Measurements from ENCODE around the gene DBT. TPM values are rescaled to one million over a fixed set of nuclear protein-coding genes. Genes with fewer than 3 reads are reported as not detected.

DBT gene
- total RNA-seq, 1 experiment from 2014 or later = 14.0 TPM

DNA sequence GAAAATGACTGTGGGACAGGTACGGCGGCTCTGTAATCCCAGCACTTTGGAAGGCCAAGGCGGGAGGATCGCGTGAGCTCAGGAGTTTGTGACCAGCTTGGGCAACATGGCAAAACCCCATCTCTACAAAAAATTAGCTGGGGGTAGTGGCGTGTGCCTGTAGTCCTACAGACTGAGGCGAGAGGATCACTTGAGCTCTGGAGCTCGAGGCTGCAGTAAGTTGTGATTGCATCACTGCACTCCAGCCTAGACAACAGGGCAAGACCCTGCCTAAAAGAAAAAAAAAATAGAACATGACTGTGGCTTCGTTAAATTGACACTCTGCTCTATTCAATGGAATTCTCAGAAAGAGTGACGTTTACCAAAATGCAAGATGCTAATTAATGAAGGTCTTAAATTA lies 3.9 kb upstream of the DBT start:
- POLR2A ChIA-PET = no interaction called here
- no peak overlapping the region for H3K27ac ChIP-seq (ENCODE audit: low read depth, low read length)
- intact Hi-C loops (cut with micrococcal nuclease) = loop anchor here (5.0 kb wide), 1 partner anchor 99 kb away; the partner anchor contains the start of gene CDC14A
- H3K4me3 ChIP-seq (replicated peaks in 1 of 2; ENCODE audit: low read depth in 1 of 2, low read length in 2 of 2) = no peak overlapping the region
- H2AFZ ChIP-seq (ENCODE audit: low read depth, low read length, poor library complexity, severe bottlenecking) = no peak overlapping the region
- no peaks in the 10 kb centered on the region for H3K36me3 ChIP-seq (ENCODE audit: control insufficient read depth in 1 of 2, insufficient read depth in 2 of 2, low read length in 2 of 2)
- TF ChIP-seq JUND (IDR thresholded peaks at IDR 0.05) = no peak
- TF ChIP-seq ATF3 (IDR thresholded peaks at IDR 0.05) = no peak
- TF ChIP-seq EZH2phosphoT487 (IDR thresholded peaks at IDR 0.05; ENCODE audit: borderline replicate concordance) = no peak
- no peak for TF ChIP-seq RAD21 (IDR thresholded peaks at IDR 0.05; ENCODE audit: low read depth)
- RAD21 ChIA-PET (ENCODE audit: low non-redundant PET in 1 of 2, low total read pairs in 2 of 2, uncharacterized antibody in 2 of 2, unreplicated experiment in 2 of 2) = no interaction called here
- peaks cover 3 to 14% of the 10 kb centered on the region in 2 experiments; a peak in 3 of 4 replicates for H3K4me1 ChIP-seq (ENCODE audit: control insufficient read depth in 1 of 2, insufficient read depth in 2 of 2, low read length in 2 of 2)
- no peak for ATAC-seq
- H3K27me3 ChIP-seq (ENCODE audit: insufficient read depth, low read length) = no peaks in the 10 kb centered on the region
- H4K20me1 ChIP-seq (ENCODE audit: insufficient read depth) = no peaks in the 10 kb centered on the region
- CTCF ChIA-PET = no interaction called here
- no peaks in the 10 kb centered on the region for H3K9me2 ChIP-seq (ENCODE audit: insufficient read depth)
- no peak for DNase-seq (ENCODE audit: low read depth, low spot score)
- H3K9me3 ChIP-seq (ENCODE audit: control insufficient read depth in 1 of 2, insufficient read depth in 1 of 2, low read depth in 1 of 2, low read length in 2 of 2) = no peaks in the 10 kb centered on the region
- BruUV-seq (replicated peaks) = no TSS peak
- peaks cover 11% of the 10 kb centered on the region for H3K79me2 ChIP-seq (ENCODE audit: insufficient read depth, low read length)
- H3K9ac ChIP-seq (ENCODE audit: low read length) = no peak overlapping the region
- no peak overlapping the region for H3K4me2 ChIP-seq (ENCODE audit: low read length)

DNA sequence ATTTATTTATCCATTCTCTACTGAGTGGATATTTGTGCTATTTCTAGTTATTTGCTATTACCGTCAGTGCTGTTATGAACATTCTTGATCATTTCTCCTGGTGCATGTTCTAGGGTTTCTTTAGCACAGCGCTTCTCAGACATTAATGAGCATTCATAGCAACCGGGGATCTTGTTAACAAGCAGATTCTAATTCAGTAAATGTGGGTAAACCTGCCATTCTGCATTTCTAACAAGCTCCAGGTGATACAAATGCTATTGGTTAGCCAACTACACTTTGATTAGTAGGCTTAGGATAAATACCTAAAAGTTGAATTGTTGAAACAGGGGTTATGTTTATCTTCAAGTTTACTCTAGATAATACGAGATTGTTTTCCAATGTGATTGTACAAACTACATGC lies 3.3 kb upstream of the DBT start:
- ATAC-seq = no peak
- RAD21 ChIA-PET (ENCODE audit: low non-redundant PET in 1 of 2, low total read pairs in 2 of 2, uncharacterized antibody in 2 of 2, unreplicated experiment in 2 of 2) = no interaction called here
- peaks cover 14% of the 10 kb centered on the region for H3K79me2 ChIP-seq (ENCODE audit: insufficient read depth, low read length)
- H3K4me1 ChIP-seq (ENCODE audit: control insufficient read depth in 1 of 2, insufficient read depth in 2 of 2, low read length in 2 of 2) = peaks cover 6 to 17% of the 10 kb centered on the region in 2 experiments; a peak in 3 of 4 replicates
- no peak overlapping the region for H3K4me3 ChIP-seq (replicated peaks in 1 of 2; ENCODE audit: low read depth in 1 of 2, low read length in 2 of 2)
- no peak overlapping the region for H2AFZ ChIP-seq (ENCODE audit: low read depth, low read length, poor library complexity, severe bottlenecking)
- no peak overlapping the region for H3K4me2 ChIP-seq (ENCODE audit: low read length)
- intact Hi-C loops (cut with micrococcal nuclease) = loop anchor here (5.0 kb wide), 1 partner anchor 99 kb away; the partner anchor contains the start of gene CDC14A
- CTCF ChIA-PET = no interaction called here
- H3K9ac ChIP-seq (ENCODE audit: low read length) = no peak overlapping the region
- no peaks in the 10 kb centered on the region for H3K9me2 ChIP-seq (ENCODE audit: insufficient read depth)
- no TSS peak for BruUV-seq (replicated peaks)
- no peak for DNase-seq (ENCODE audit: low read depth, low spot score)
- no peaks in the 10 kb centered on the region for H3K27me3 ChIP-seq (ENCODE audit: insufficient read depth, low read length)
- H3K36me3 ChIP-seq (ENCODE audit: control insufficient read depth in 1 of 2, insufficient read depth in 2 of 2, low read length in 2 of 2) = no peaks in the 10 kb centered on the region
- H3K27ac ChIP-seq (ENCODE audit: low read depth, low read length) = no peak overlapping the region
- POLR2A ChIA-PET = interaction anchor here (0.6 kb wide), 1 partner anchor 27 kb away, joined by 3 read pairs; no protein-coding TSS in a partner anchor
- H4K20me1 ChIP-seq (ENCODE audit: insufficient read depth) = no peaks in the 10 kb centered on the region
- H3K9me3 ChIP-seq (ENCODE audit: control insufficient read depth in 1 of 2, insufficient read depth in 1 of 2, low read depth in 1 of 2, low read length in 2 of 2) = no peaks in the 10 kb centered on the region
- TF ChIP-seq RAD21 (IDR thresholded peaks at IDR 0.05; ENCODE audit: low read depth) (no peak), EZH2phosphoT487 (IDR thresholded peaks at IDR 0.05; ENCODE audit: borderline replicate concordance) (no peak), REST (IDR thresholded peaks at IDR 0.05; ENCODE audit: low read depth) (no peak), SIN3A (IDR thresholded peaks at IDR 0.05; ENCODE audit: low read depth) (no peak), POLR2AphosphoS5 (IDR thresholded peaks at IDR 0.05; ENCODE audit: low read depth, low read length) (no peak), ZFX (IDR thresholded peaks at IDR 0.05) (no peak), CBX3 (IDR thresholded peaks at IDR 0.05; ENCODE audit: low read depth) (no peak), ZNF274 (IDR thresholded peaks at IDR 0.05; ENCODE audit: low read depth, low read length) (no peak), SRF (IDR thresholded peaks at IDR 0.05; ENCODE audit: low read depth) (no peak), FOSL1 (IDR thresholded peaks at IDR 0.05; ENCODE audit: low read depth) (no peak), JUND (IDR thresholded peaks at IDR 0.05) (no peak), ELF1 (IDR thresholded peaks at IDR 0.05; ENCODE audit: borderline replicate concordance, low read depth) (no peak), POLR2A (IDR thresholded peaks at IDR 0.05; ENCODE audit: borderline replicate concordance, extremely low read depth, insufficient read depth, insufficient read length) (no peak), CEBPB (IDR thresholded peaks at IDR 0.05; ENCODE audit: low read depth) (no peak), YY1 (IDR thresholded peaks at IDR 0.05; ENCODE audit: extremely low read depth, insufficient replicate concordance, low read depth, low read length) (no peak), CTCF (IDR thresholded peaks at IDR 0.05 in 2 of 3, conservative IDR thresholded peaks at IDR 0.05 in 1 of 3; ENCODE audit: borderline replicate concordance in 1 of 3, insufficient read depth in 1 of 3, low read depth in 2 of 3, low read length in 2 of 3) (no peak)

Measured in HCT116 (cell line).